CD4-positive, alpha-beta T cell treated with Interleukin-15 for 4 hours (primary cell): ENCODE measurements around the gene KIF12.
"Not testable (repeated sequence)": the region's sequence is repeated elsewhere in the genome, so short reads cannot be mapped to it uniquely, and the experiment has no call there.

Experiments used
- DNase-seq: peaks from one replicate; pipeline ENCODE4 v3.0.0-alpha.2; 2020; ENCODE audit warnings: low spot score

KIF12 gene

DNA sequence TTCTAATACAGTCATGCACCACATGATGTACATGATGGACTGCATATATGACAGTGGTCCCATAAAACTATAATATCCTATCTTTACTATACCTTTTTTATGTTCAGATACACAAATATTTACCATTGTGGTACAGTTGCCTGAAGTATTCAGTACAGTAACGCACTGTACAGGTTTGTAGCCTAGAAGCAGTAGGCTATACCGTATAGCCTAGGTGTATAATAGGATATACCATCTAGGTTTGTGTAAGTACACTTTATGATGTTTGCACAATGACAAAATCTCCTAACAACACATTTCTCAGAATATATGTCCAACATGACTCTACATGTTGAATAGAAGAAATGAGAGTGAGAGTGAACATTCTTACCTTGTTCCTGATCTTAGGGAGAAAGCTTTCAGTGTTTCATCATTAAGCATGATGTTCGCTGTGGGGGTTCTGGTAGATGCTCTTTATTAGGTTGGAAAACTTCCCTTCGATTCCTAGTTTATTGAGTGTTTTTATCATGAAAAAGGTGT lies 52.8 kb downstream of the KIF12 start:
- DNase-seq, result no peak

- not testable (repeated sequence) for DNase-seq
Observed at GRCh38 chr9:114043660-114044059, 55.4 kb downstream of the KIF12 start.
